Osteocyte (in vitro differentiated cells): ENCODE measurements around the gene TPH1. TPM values are rescaled to one million over a fixed set of nuclear protein-coding genes. Genes with fewer than 3 reads are reported as not detected.

Source experiments
- DNase-seq: peaks from one replicate; pipeline ENCODE4 v3.0.0; 2021; ENCODE audit warnings: mixed read lengths; ENCODE audit not compliant: unreplicated experiment; ENCODE audit errors: extremely low spot score
- H3K27ac Mint-ChIP-seq: one replicate; pipeline ENCODE4 v1.8.0; 2021; ENCODE audit warnings: mild to moderate bottlenecking, mixed read lengths; ENCODE audit not compliant: unreplicated experiment
- H3K27me3 Mint-ChIP-seq: one replicate; pipeline ENCODE4 v1.8.0; 2021; ENCODE audit warnings: mixed read lengths; ENCODE audit not compliant: unreplicated experiment
- H3K36me3 Mint-ChIP-seq: one replicate; pipeline ENCODE4 v1.8.0; 2021; ENCODE audit warnings: mixed read lengths; ENCODE audit not compliant: unreplicated experiment
- H3K4me1 Mint-ChIP-seq: one replicate; pipeline ENCODE4 v1.8.0; 2021; ENCODE audit warnings: mixed read lengths; ENCODE audit not compliant: unreplicated experiment
- H3K4me3 Mint-ChIP-seq: one replicate; pipeline ENCODE4 v1.8.0; 2021; ENCODE audit warnings: mild to moderate bottlenecking, moderate library complexity, mixed read lengths; ENCODE audit not compliant: unreplicated experiment
- H3K9me3 Mint-ChIP-seq: one replicate; pipeline ENCODE4 v1.8.0; 2021; ENCODE audit warnings: mixed read lengths; ENCODE audit not compliant: unreplicated experiment
- total RNA-seq: library from RNA; stranded (reverse); gene quantifications from 2 replicates; pipeline ENCODE4 v1.2.1, GENCODE V29; 2021
- TF ChIP-seq, protein P1 (sequence below): fragments of 200-600 bp; sonication (generic); IDR thresholded peaks from 2 replicates; pipeline ENCODE4 v1.5.0; 2021; ENCODE audit warnings: antibody characterized with exemption, mild to moderate bottlenecking, moderate library complexity

Gene TPH1
- total RNA-seq, 1 donor from 2014 or later, result 0.11 TPM

DNA sequence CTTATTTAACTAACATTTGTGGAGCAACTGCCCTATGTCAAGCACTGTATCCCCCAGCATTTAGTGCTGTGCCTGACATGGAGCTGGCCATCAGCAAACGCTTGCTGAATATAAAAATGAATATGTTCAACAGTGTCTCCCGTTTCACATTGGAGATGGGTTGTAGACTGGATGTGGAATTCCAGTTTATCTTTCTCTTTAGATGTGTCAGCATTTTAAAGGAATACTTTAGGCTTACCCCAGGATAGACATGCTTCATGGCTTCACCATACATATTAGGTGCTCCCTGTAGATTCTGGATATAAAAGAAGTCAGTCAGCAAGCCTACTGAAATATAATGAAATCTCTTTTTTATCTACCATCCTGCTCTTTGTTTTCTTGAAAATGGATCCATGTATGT lies 21.3 kb upstream of the TPH1 start:
- no peaks in the 10 kb centered on the region for H3K36me3 Mint-ChIP-seq
- H3K27me3 Mint-ChIP-seq, result no peaks in the 10 kb centered on the region
- TF ChIP-seq, protein P1, sequence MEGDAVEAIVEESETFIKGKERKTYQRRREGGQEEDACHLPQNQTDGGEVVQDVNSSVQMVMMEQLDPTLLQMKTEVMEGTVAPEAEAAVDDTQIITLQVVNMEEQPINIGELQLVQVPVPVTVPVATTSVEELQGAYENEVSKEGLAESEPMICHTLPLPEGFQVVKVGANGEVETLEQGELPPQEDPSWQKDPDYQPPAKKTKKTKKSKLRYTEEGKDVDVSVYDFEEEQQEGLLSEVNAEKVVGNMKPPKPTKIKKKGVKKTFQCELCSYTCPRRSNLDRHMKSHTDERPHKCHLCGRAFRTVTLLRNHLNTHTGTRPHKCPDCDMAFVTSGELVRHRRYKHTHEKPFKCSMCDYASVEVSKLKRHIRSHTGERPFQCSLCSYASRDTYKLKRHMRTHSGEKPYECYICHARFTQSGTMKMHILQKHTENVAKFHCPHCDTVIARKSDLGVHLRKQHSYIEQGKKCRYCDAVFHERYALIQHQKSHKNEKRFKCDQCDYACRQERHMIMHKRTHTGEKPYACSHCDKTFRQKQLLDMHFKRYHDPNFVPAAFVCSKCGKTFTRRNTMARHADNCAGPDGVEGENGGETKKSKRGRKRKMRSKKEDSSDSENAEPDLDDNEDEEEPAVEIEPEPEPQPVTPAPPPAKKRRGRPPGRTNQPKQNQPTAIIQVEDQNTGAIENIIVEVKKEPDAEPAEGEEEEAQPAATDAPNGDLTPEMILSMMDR, result no peak
- no peak overlapping the region for H3K4me3 Mint-ChIP-seq
- no peaks in the 10 kb centered on the region for H3K9me3 Mint-ChIP-seq
- DNase-seq, result no peak
- no peaks in the 10 kb centered on the region for H3K4me1 Mint-ChIP-seq
- H3K27ac Mint-ChIP-seq, result no peak overlapping the region

DNA sequence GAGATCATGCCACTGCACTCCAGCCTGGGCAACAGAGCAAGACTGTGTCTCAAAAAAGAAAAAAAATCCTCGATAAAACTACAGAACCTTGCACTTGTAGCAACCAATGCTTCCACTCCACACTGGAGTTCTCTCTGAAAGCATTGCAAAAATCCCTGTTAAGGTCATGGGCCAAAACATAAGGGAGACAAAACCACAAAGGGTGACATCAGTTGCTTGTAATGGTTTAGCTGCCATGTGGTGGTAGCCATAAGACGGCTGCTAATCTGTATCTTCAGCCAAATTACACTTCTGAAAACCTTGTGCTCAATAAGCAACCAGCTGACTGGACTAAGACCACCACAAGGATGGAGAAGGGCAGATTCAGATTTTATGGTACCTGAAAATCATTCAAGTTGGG lies 20.6 kb upstream of the TPH1 start:
- no peaks in the 10 kb centered on the region for H3K4me1 Mint-ChIP-seq
- no peaks in the 10 kb centered on the region for H3K27me3 Mint-ChIP-seq
- H3K36me3 Mint-ChIP-seq, result no peaks in the 10 kb centered on the region
- no peak overlapping the region for H3K4me3 Mint-ChIP-seq
- no peaks in the 10 kb centered on the region for H3K9me3 Mint-ChIP-seq
- TF ChIP-seq, protein P1, result no peak
- no peak overlapping the region for H3K27ac Mint-ChIP-seq
- DNase-seq, result no peak

DNA sequence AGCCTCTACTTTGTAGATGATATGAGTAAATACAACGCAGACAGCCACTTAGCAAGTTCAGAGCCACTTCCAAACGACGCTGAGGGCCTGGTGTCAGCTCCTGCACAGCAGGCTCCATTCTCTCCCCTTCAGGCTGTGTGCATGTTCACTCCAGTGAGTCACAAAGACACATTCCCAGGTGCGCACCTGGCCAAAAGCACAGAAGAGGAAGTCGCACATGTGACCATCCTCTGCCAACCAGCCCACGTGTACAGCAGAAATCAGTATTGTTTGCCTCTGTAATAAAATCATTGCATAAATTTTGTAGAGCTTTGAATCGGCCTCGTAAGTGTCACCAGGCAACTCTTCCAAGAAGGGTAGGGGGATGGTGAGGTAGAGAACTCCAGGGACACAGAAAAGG lies 19.5 kb upstream of the TPH1 start:
- Mint-ChIP-seq H3K9me3 (no peaks in the 10 kb centered on the region), H3K27ac (no peak overlapping the region), H3K36me3 (no peaks in the 10 kb centered on the region), H3K4me1 (no peaks in the 10 kb centered on the region), H3K27me3 (no peaks in the 10 kb centered on the region), H3K4me3 (no peak overlapping the region)
- DNase-seq, result no peak
- TF ChIP-seq, protein P1, result no peak

DNA sequence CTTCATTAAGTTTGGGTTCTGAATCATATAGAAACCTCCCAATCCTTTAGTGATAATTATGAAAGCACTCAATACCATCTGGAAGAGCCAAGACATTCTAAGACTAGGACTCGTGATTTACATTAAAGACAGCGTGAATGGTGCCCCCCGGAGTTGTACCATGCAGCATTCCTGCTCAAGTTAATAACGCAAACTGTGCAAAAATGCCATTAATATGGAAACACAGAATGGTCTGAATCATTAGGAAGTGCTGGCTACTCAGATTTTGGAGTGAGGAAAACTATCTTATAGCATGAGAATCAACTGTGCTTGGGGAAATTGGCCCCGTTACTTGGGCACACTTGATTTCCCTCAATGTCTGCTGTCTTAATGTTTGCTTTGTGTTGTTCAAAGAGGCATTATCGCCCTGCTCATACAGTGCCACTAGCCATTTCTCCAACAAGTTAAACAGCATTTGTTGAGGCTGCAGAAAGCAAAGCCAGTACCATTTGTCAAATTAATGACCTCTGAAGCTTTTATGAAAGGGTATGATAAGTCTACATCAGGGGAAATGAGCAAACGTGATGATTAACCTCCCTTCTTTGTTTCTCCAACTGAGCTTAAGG lies 18.5 kb upstream of the TPH1 start:
- no peaks in the 10 kb centered on the region for H3K4me1 Mint-ChIP-seq
- TF ChIP-seq, protein P1, result no peak
- no peak overlapping the region for H3K27ac Mint-ChIP-seq
- no peaks in the 10 kb centered on the region for H3K27me3 Mint-ChIP-seq
- H3K36me3 Mint-ChIP-seq, result no peaks in the 10 kb centered on the region
- no peaks in the 10 kb centered on the region for H3K9me3 Mint-ChIP-seq
- no peak for DNase-seq
- no peak overlapping the region for H3K4me3 Mint-ChIP-seq

DNA sequence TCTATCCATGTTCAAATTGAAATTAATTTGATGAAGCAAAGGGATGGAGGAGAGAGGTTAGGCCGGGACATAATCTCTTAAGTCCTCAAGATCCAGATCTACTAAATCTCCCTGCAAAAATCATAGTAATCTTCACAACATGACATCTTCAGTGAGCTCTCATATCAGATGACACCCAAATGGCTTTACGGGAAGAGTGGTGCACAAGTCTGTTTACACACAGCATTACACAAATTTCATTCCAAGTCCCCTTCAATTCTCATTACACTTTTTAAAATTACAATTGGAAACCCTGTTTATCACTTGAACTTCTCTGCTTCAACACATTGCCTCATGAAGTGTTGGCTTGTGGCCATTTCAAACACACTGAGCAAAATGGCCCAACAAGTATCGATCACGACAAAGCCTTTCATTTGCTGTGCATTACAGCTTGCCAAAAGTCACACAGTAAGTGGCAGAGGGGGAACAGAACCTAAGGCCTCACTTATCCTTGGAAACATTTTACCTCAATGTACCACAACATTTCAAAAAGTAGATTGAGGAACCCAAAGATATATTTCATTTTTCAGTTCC lies 17.9 kb upstream of the TPH1 start:
- TF ChIP-seq, protein P1, result no peak
- Mint-ChIP-seq H3K36me3 (no peaks in the 10 kb centered on the region), H3K4me1 (no peaks in the 10 kb centered on the region), H3K9me3 (no peaks in the 10 kb centered on the region), H3K27ac (no peak overlapping the region), H3K27me3 (no peaks in the 10 kb centered on the region), H3K4me3 (no peak overlapping the region)
- DNase-seq, result no peak
